Measurements from ENCODE around the gene TULP4. TPM values are rescaled to one million over a fixed set of nuclear protein-coding genes. Genes with fewer than 3 reads are reported as not detected.
A peak's percentile ranks its signal among the peaks of the same experiment; 100 is the strongest.
"Not testable (repeated sequence)": the region's sequence is repeated elsewhere in the genome, so short reads cannot be mapped to it uniquely, and the experiment has no call there.

TULP4 gene
- total RNA-seq, 1 experiment from 2014 or later, result 82.0 TPM

DNA sequence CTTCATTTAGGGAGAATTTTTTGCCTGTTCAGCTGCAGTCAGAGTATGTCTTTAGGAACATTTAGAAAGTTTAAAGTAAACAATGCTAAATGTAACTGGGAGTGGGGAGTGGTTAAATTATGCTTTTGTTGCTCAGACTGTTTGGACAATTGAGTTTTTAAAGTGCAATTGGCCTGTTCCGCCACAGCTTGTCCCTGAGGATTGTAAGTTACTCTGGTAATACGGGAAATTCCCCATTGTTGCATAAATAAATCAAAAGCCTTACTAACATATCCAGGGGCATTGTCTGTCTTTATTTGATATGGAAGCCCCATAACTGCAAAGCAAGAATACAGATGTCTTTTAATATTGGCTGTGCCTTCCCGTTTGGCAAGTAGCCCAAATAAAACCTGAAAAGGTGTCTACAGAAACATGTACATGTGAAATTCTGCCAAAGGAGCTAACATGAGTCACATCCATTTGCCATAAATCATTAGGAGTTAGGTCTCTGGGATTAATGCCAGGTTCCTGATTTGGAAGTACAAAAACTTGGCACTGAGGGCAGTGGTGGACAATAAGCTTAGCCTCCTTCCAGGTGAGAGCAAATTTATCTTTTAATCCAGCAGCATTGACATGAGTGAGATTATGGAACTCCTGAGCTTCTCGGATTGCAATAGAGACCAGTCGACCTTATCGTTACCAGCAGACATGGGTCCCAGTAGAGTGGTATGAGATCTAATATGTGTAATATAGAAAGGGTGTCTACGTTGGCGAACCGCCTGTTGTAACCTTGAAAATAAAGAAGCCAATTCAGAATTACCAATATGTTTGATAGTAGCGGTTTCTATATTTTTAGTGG, 11.7 kb upstream of the TULP4 start:
- H3K4me1 ChIP-seq (ENCODE audit: insufficient read depth, low read length, poor library complexity, severe bottlenecking); BruUV-seq (replicated peaks); H3K27me3 ChIP-seq (replicated peaks; ENCODE audit: insufficient read depth, low read depth, low read length, poor library complexity); H3K27ac ChIP-seq (ENCODE audit: low read depth, low read length, poor library complexity, severe bottlenecking); H3K36me3 ChIP-seq (ENCODE audit: insufficient read depth, low read length, poor library complexity, severe bottlenecking); intact Hi-C loops (cut with micrococcal nuclease; ENCODE audit: unreplicated experiment); POLR2A ChIA-PET (ENCODE audit: low non-redundant PET); H3K4me3 ChIP-seq (ENCODE audit: low read depth, low read length, poor library complexity, severe bottlenecking); CTCF ChIA-PET: not testable (repeated sequence)
- peaks cover 24% of the 10 kb centered on the region for H3K9me3 ChIP-seq (ENCODE audit: low read depth, low read length, poor library complexity, severe bottlenecking)
- DNase-seq (ENCODE audit: low spot score), result peak; percentile 19

DNA sequence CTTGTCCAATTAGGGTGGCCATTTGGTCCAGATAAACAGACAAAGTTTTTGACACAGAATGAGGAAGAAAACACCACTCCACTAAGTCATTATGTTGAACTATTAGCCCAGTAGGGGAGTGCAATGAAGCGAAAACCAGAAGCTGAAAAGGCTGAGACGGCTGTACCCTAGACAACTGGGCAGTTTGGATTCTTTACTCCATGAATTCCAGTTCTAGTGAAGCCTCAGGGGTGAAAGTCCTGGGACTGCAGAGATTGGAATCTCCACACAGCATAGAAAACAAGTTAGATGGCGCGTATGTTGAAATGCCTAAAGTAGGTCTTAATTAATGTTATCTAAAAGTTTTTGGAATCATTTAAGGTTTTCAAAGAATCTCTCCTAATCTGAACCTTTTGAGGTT, 10.7 kb upstream of the TULP4 start:
- H3K4me1 ChIP-seq (ENCODE audit: insufficient read depth, low read length, poor library complexity, severe bottlenecking); H3K4me3 ChIP-seq (ENCODE audit: low read depth, low read length, poor library complexity, severe bottlenecking); H3K27ac ChIP-seq (ENCODE audit: low read depth, low read length, poor library complexity, severe bottlenecking); DNase-seq (ENCODE audit: low spot score); POLR2A ChIA-PET (ENCODE audit: low non-redundant PET); intact Hi-C loops (cut with micrococcal nuclease; ENCODE audit: unreplicated experiment); H3K36me3 ChIP-seq (ENCODE audit: insufficient read depth, low read length, poor library complexity, severe bottlenecking); BruUV-seq (replicated peaks); CTCF ChIA-PET; H3K27me3 ChIP-seq (replicated peaks; ENCODE audit: insufficient read depth, low read depth, low read length, poor library complexity): not testable (repeated sequence)
- peaks cover 18% of the 10 kb centered on the region for H3K9me3 ChIP-seq (ENCODE audit: low read depth, low read length, poor library complexity, severe bottlenecking)

DNA sequence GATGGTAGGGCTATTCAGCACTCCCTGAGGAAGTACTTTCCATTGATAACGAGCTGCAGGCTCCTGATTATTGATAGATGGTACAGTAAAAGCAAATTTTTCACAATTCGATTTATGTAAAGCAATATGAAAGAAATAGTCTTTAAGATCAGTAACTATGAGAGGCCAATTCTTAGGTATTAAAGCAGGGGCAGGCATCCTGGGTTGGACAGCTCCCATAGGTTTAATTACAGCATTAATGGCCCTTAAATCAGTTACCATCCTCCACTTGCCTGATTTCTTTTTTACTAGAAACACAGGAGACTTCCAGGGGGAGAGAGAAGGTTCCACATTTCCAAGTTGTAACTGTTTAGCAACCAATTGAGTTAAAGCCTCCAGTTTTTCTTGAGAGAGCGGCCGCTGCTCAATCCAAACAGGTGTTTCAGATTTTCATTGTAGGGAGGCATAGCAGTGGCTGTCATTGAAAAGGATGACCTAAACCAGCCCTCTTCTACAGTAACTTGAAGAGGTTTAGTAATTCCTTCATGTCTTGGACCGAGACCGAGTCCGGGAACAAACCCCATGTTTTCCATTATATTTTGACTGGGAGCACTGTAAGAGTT, 10.0 kb upstream of the TULP4 start:
- H3K36me3 ChIP-seq (ENCODE audit: insufficient read depth, low read length, poor library complexity, severe bottlenecking); H3K4me3 ChIP-seq (ENCODE audit: low read depth, low read length, poor library complexity, severe bottlenecking); H3K27me3 ChIP-seq (replicated peaks; ENCODE audit: insufficient read depth, low read depth, low read length, poor library complexity); BruUV-seq (replicated peaks); H3K27ac ChIP-seq (ENCODE audit: low read depth, low read length, poor library complexity, severe bottlenecking); intact Hi-C loops (cut with micrococcal nuclease; ENCODE audit: unreplicated experiment); CTCF ChIA-PET; DNase-seq (ENCODE audit: low spot score); POLR2A ChIA-PET (ENCODE audit: low non-redundant PET); H3K4me1 ChIP-seq (ENCODE audit: insufficient read depth, low read length, poor library complexity, severe bottlenecking): not testable (repeated sequence)
- peaks cover 11% of the 10 kb centered on the region for H3K9me3 ChIP-seq (ENCODE audit: low read depth, low read length, poor library complexity, severe bottlenecking)

- no peak for TF ChIP-seq EZH2 (IDR thresholded peaks at IDR 0.05; ENCODE audit: borderline replicate concordance, low read depth, low read length, poor library complexity, severe bottlenecking)
- TF ChIP-seq, protein P1, sequence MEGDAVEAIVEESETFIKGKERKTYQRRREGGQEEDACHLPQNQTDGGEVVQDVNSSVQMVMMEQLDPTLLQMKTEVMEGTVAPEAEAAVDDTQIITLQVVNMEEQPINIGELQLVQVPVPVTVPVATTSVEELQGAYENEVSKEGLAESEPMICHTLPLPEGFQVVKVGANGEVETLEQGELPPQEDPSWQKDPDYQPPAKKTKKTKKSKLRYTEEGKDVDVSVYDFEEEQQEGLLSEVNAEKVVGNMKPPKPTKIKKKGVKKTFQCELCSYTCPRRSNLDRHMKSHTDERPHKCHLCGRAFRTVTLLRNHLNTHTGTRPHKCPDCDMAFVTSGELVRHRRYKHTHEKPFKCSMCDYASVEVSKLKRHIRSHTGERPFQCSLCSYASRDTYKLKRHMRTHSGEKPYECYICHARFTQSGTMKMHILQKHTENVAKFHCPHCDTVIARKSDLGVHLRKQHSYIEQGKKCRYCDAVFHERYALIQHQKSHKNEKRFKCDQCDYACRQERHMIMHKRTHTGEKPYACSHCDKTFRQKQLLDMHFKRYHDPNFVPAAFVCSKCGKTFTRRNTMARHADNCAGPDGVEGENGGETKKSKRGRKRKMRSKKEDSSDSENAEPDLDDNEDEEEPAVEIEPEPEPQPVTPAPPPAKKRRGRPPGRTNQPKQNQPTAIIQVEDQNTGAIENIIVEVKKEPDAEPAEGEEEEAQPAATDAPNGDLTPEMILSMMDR (conservative IDR thresholded peaks at IDR 0.05; ENCODE audit: low read depth, low read length), result no peak
- POLR2A ChIA-PET (ENCODE audit: low non-redundant PET), result no interaction called here
- Histone ChIP-seq H3K4me3 (ENCODE audit: low read depth, low read length, poor library complexity, severe bottlenecking) (no peak overlapping the region), H3K9me3 (ENCODE audit: low read depth, low read length, poor library complexity, severe bottlenecking) (peaks cover 5% of the 10 kb centered on the region), H3K27ac (ENCODE audit: low read depth, low read length, poor library complexity, severe bottlenecking) (no peak overlapping the region), H3K36me3 (ENCODE audit: insufficient read depth, low read length, poor library complexity, severe bottlenecking) (no peaks in the 10 kb centered on the region), H3K27me3 (replicated peaks; ENCODE audit: insufficient read depth, low read depth, low read length, poor library complexity) (no peaks in the 10 kb centered on the region), H3K4me1 (ENCODE audit: insufficient read depth, low read length, poor library complexity, severe bottlenecking) (no peaks in the 10 kb centered on the region)
- CTCF ChIA-PET, result no interaction called here
- no peak for DNase-seq (ENCODE audit: low spot score)
- intact Hi-C loops (cut with micrococcal nuclease; ENCODE audit: unreplicated experiment), result no loop called here
- no TSS peak for BruUV-seq (replicated peaks)
These were observed 9.0 kb upstream of the TULP4 start for GRCh38 chr6:158303210-158303731.

Data from A673 (cell line).